Activated T-cell treated with anti-CD3 and anti-CD28 coated beads, Interleukin-2, amount 50 U/mL, for 72 hours (primary cell): Measurements from ENCODE around the gene C3orf20. TPM values are rescaled to one million over a fixed set of nuclear protein-coding genes. Genes with fewer than 3 reads are reported as not detected.

Source experiments
- ATAC-seq, 2 donors: fragments of 150-1000 bp; cut with Tn5 transposase; replicated peaks in 1 of 2; 2 replicates each; pipeline ENCODE4 v1.10.0; 2021; ENCODE audit warnings: moderate library complexity in 2 of 2, mild to moderate bottlenecking in 1 of 2
- DNase-seq, 2 donors: peaks; one replicate each; pipeline ENCODE4 v3.0.0; 2021 to 2022; ENCODE audit warnings: mixed read lengths in 1 of 2
- H3K27ac Mint-ChIP-seq: one replicate; pipeline ENCODE4 v1.8.0; 2022; ENCODE audit warnings: mild to moderate bottlenecking, moderate library complexity, mixed read lengths
- H3K27me3 Mint-ChIP-seq: one replicate; pipeline ENCODE4 v1.8.0; 2022; ENCODE audit warnings: low read depth, mixed read lengths
- H3K36me3 Mint-ChIP-seq, 2 donors: one replicate each; pipeline ENCODE4 v1.8.0; 2022; ENCODE audit warnings: mixed read lengths in 2 of 2, mild to moderate bottlenecking in 1 of 2; ENCODE audit not compliant: insufficient read depth in 2 of 2
- H3K4me1 Mint-ChIP-seq: one replicate; pipeline ENCODE4 v1.8.0; 2022; ENCODE audit warnings: low read depth, mixed read lengths
- H3K4me3 Mint-ChIP-seq, 2 donors: one replicate each; pipeline ENCODE4 v1.8.0; 2022; ENCODE audit warnings: mild to moderate bottlenecking in 2 of 2, mixed read lengths in 2 of 2, moderate library complexity in 2 of 2
- H3K9me3 Mint-ChIP-seq, 2 donors: one replicate each; pipeline ENCODE4 v1.8.0; 2022; ENCODE audit warnings: mixed read lengths in 2 of 2
- total RNA-seq, 2 donors: library from RNA; stranded (reverse); gene quantifications; one replicate each; pipeline ENCODE4 v1.2.3, GENCODE V29; 2022

C3orf20 gene
- total RNA-seq, 2 donors from 2014 or later: 0.51 to 1.1 TPM

GRCh38 chr3:14689247-14689980, 14.5 kb downstream of the C3orf20 start:
- Mint-ChIP-seq H3K27ac (no peak overlapping the region), H3K9me3 (no peaks in the 10 kb centered on the region), H3K27me3 (no peaks in the 10 kb centered on the region), H3K4me3 (no peak overlapping the region), H3K36me3 (no peaks in the 10 kb centered on the region), H3K4me1 (peaks cover 11% of the 10 kb centered on the region)
- ATAC-seq (peak in 1 of 2 donors; percentile 38), DNase-seq (no peak)

GRCh38 chr3:14691239-14691638, 16.3 kb downstream of the C3orf20 start:
- no peak overlapping the region for H3K27ac Mint-ChIP-seq
- ATAC-seq (no peak), DNase-seq (no peak)
- H3K36me3 Mint-ChIP-seq: no peaks in the 10 kb centered on the region
- no peak overlapping the region for H3K4me3 Mint-ChIP-seq
- no peaks in the 10 kb centered on the region for H3K9me3 Mint-ChIP-seq
- H3K27me3 Mint-ChIP-seq: no peaks in the 10 kb centered on the region
- H3K4me1 Mint-ChIP-seq: peaks cover 11% of the 10 kb centered on the region

GRCh38 chr3:14691719-14692118, 16.8 kb downstream of the C3orf20 start:
- Mint-ChIP-seq H3K27ac (no peak overlapping the region), H3K27me3 (no peaks in the 10 kb centered on the region), H3K4me3 (no peak overlapping the region), H3K9me3 (no peaks in the 10 kb centered on the region), H3K36me3 (no peaks in the 10 kb centered on the region), H3K4me1 (peaks cover 11% of the 10 kb centered on the region)
- no peak for DNase-seq
- ATAC-seq: no peak

DNA sequence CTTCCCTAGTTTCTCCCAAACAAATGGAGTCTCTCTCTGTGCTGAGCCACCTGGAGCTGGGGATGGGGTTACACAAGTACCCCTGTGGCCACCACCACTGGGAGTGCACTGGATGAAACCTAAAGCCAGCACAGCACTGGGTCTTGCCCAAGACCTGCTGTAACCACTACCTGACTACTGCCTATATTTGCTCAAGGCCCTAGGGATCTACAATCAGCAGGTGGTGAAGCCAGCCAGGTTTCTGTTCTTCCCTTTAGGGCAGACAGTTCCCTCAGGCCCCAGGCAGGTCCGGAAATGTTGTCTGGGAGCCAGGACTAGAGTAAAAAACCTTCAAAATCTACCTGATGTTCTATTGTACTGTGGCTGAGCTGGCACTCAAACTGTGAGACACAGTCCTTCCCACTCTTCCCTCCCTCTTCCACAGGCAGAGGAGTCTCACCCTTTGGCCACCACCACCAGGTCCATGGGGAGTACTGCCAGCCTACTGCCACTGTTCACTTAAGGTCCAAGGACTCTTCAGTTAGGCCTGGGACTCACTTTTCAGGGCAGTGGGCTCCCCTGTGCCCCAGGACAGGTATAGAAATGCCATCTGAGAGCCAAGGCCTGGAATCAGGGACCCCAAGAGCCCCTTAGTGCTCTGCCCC, 23.8 kb downstream of the C3orf20 start:
- Mint-ChIP-seq H3K4me1 (no peaks in the 10 kb centered on the region), H3K4me3 (no peak overlapping the region), H3K36me3 (peaks cover 0 to 6% of the 10 kb centered on the region in 2 donors), H3K27me3 (no peaks in the 10 kb centered on the region), H3K27ac (no peak overlapping the region), H3K9me3 (peaks cover 0 to 2% of the 10 kb centered on the region in 2 donors)
- ATAC-seq (no peak), DNase-seq (no peak)

GRCh38 chr3:14699643-14700042, 24.7 kb downstream of the C3orf20 start:
- DNase-seq: no peak
- no peak for ATAC-seq
- peaks cover 0 to 6% of the 10 kb centered on the region in 2 donors for H3K36me3 Mint-ChIP-seq
- no peaks in the 10 kb centered on the region for H3K27me3 Mint-ChIP-seq
- H3K27ac Mint-ChIP-seq: no peak overlapping the region
- H3K9me3 Mint-ChIP-seq: peaks cover 0 to 2% of the 10 kb centered on the region in 2 donors
- H3K4me3 Mint-ChIP-seq: no peak overlapping the region
- H3K4me1 Mint-ChIP-seq: no peaks in the 10 kb centered on the region

DNA sequence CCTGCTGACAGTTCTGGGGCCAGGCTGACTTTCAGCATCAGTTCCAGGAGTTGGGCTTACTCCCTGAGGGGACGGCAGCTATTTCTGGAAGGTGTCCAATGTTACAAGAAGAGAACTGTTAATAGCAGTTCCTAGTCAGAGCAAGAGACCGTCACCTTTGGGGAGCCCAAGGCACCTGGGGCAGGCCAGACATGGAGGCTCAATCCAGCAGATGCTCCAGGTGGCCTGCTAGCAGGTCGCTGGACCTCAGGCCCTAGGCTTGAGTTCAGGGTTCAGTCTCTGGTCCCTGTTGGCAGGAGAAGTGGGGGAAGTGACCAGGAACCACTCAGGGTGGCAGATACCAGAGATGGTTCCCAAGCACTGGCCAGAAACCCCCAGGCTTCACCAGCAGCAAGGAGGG, 25.9 kb downstream of the C3orf20 start:
- H3K9me3 Mint-ChIP-seq: peaks cover 0 to 2% of the 10 kb centered on the region in 2 donors
- H3K27me3 Mint-ChIP-seq: no peaks in the 10 kb centered on the region
- ATAC-seq (no peak), DNase-seq (no peak)
- H3K4me1 Mint-ChIP-seq: no peaks in the 10 kb centered on the region
- H3K4me3 Mint-ChIP-seq: no peak overlapping the region
- peak overlapping the region; percentile 33 for H3K27ac Mint-ChIP-seq
- peaks cover 0 to 6% of the 10 kb centered on the region in 2 donors for H3K36me3 Mint-ChIP-seq

DNA sequence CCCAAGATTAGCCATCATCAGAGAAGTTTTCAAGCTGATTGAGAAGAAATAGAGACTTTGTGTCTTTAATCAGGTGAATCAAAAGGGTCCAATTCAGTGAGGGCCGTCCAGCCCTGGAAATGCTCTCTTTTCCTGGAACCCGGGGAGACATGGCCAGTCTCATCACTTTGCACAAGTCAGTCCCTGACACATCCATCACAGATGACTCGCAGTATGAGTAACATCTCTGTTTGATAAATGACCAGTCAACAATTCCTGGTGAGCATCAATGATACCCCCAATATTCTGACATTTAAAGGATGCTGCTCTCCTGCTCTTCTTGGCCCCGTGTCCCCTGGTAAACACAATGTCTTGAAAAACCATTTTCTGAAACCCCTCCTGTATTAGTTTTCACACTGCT, 26.7 kb downstream of the C3orf20 start:
- no peak overlapping the region for H3K4me3 Mint-ChIP-seq
- peaks cover 0 to 2% of the 10 kb centered on the region in 2 donors for H3K9me3 Mint-ChIP-seq
- H3K27ac Mint-ChIP-seq: no peak overlapping the region
- H3K36me3 Mint-ChIP-seq: peaks cover 0 to 6% of the 10 kb centered on the region in 2 donors
- DNase-seq (no peak), ATAC-seq (no peak)
- H3K27me3 Mint-ChIP-seq: no peaks in the 10 kb centered on the region
- H3K4me1 Mint-ChIP-seq: no peaks in the 10 kb centered on the region

GRCh38 chr3:14703128-14703750, 28.3 kb downstream of the C3orf20 start:
- Mint-ChIP-seq H3K36me3 (no peaks in the 10 kb centered on the region), H3K4me3 (no peak overlapping the region), H3K27ac (no peak overlapping the region), H3K27me3 (no peaks in the 10 kb centered on the region), H3K4me1 (no peaks in the 10 kb centered on the region), H3K9me3 (no peaks in the 10 kb centered on the region)
- DNase-seq (no peak), ATAC-seq (no peak)

DNA sequence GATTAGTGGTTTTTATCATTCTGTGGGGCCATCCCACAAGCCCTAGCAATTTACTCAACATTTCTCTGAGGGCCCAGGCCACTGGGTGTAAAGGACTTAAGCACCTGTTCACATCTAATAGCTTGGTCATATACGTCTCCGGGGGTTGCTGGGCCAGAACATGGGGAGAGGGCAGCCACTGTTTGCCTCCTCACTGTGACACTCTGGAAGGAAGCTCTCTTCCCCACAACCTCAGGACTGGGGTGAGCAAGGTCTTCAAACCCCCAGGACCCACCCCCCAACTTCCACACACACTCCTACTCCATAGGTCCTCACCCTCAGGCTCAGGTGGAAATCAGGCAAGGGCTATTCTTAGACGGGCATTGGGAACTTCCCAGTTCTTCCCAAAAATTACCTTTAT, 28.9 kb downstream of the C3orf20 start:
- no peak for ATAC-seq

DNA sequence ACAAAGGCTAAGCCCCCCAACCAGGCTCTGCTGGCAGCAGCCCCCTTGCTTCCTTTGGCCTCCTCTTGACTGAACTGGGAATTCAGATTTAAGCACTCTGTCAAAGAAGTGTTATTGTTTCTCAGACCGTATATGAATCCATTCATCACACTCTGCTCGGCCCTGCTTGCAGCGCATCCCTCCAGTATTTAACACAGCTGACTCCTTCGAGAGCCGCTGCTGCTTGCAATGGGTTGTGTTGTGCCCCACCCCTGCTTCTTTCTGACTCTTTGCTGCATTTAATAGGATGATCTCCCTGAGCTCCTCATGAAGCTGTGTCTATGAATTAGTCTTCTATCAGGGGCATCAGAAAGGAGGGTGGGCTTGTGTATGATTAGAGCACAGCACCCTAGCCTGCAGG, 31.2 kb downstream of the C3orf20 start:
- Mint-ChIP-seq H3K4me1 (no peaks in the 10 kb centered on the region), H3K36me3 (peaks cover 0 to 2% of the 10 kb centered on the region in 2 donors), H3K4me3 (no peak overlapping the region), H3K27me3 (no peaks in the 10 kb centered on the region), H3K9me3 (no peaks in the 10 kb centered on the region), H3K27ac (no peak overlapping the region)
- DNase-seq (no peak), ATAC-seq (no peak)

More for the DNA sequence above, 28.9 kb downstream of the C3orf20 start:
- Mint-ChIP-seq H3K27me3 (no peaks in the 10 kb centered on the region), H3K4me1 (no peaks in the 10 kb centered on the region), H3K36me3 (no peaks in the 10 kb centered on the region), H3K4me3 (no peak overlapping the region), H3K9me3 (no peaks in the 10 kb centered on the region), H3K27ac (no peak overlapping the region)
- no peak for DNase-seq

- peaks cover 4% of the 10 kb centered on the region in 2 donors for H3K9me3 Mint-ChIP-seq
- DNase-seq: no peak
- no peak overlapping the region for H3K27ac Mint-ChIP-seq
- H3K4me3 Mint-ChIP-seq: no peak overlapping the region
- H3K36me3 Mint-ChIP-seq: peaks cover 3 to 8% of the 10 kb centered on the region in 2 donors
- H3K27me3 Mint-ChIP-seq: no peaks in the 10 kb centered on the region
- ATAC-seq: no peak
- no peaks in the 10 kb centered on the region for H3K4me1 Mint-ChIP-seq
Observed at GRCh38 chr3:14716591-14716990, 41.6 kb downstream of the C3orf20 start.

DNA sequence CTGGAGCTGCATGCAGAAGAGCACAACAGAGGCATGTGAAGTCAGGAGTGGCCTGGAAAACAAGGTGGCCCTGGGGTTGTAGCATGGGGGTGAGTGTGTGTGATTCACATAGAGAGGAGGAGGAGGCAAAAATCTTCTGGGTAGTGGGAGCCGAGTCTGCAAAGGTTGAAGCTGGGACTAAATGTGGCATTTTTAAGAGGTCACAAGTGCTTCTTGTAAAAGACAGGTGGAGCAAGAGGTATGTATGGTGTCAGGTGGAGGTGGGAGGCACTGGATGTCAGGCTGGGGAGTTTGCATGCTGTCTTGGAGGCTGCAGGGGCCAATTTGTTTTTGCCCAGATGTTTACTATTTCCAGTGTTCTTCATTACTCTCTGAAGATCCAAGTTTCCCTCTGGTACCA, 42.4 kb downstream of the C3orf20 start:
- DNase-seq (no peak), ATAC-seq (no peak)
- Mint-ChIP-seq H3K4me3 (no peak overlapping the region), H3K36me3 (peaks cover 1 to 8% of the 10 kb centered on the region in 2 donors), H3K27me3 (no peaks in the 10 kb centered on the region), H3K9me3 (peaks cover 4% of the 10 kb centered on the region in 2 donors), H3K4me1 (no peaks in the 10 kb centered on the region), H3K27ac (no peak overlapping the region)

GRCh38 chr3:14718539-14718938, 43.6 kb downstream of the C3orf20 start:
- no peaks in the 10 kb centered on the region for H3K27me3 Mint-ChIP-seq
- no peaks in the 10 kb centered on the region for H3K9me3 Mint-ChIP-seq
- no peak overlapping the region for H3K4me3 Mint-ChIP-seq
- no peak for ATAC-seq
- no peak overlapping the region for H3K27ac Mint-ChIP-seq
- H3K4me1 Mint-ChIP-seq: no peaks in the 10 kb centered on the region
- DNase-seq: no peak
- H3K36me3 Mint-ChIP-seq: peaks cover 1% of the 10 kb centered on the region in 2 donors
